Cardiac septum (tissue), 1 donor: ENCODE results near the gene CHL1. TPM values are rescaled to one million over a fixed set of nuclear protein-coding genes. Genes with fewer than 3 reads are reported as not detected.
"Not testable (repeated sequence)": the region's sequence is repeated elsewhere in the genome, so short reads cannot be mapped to it uniquely, and the experiment has no call there.

ENCODE experiments used
- DNase-seq: peaks from one replicate; pipeline ENCODE4 v3.0.0-alpha.2; 2020; ENCODE audit warnings: low spot score
- intact Hi-C: fragments of 100-400 bp; cut with DNase I; formaldehyde crosslinking; loops from one replicate; pipeline ENCODE4 v1.14.0; 2022
- total RNA-seq: library from RNA; stranded (reverse); fragmentation: NEBNext Ultra II Directional; extraction: Animal tissue kit (Norgen Biotek cat#: 25700); gene quantifications from one replicate; pipeline ENCODE4 v1.2.1, GENCODE V29; 2021
- donor health status: DM: no; HTN: no; CAD: no.

Gene CHL1
- total RNA-seq, 1 donor from 2014 or later: 2.5 TPM

- DNase-seq, intact Hi-C loops: not testable (repeated sequence)
Measured at GRCh38 chr3:366253-366652, 169.7 kb downstream of the CHL1 start.

DNA sequence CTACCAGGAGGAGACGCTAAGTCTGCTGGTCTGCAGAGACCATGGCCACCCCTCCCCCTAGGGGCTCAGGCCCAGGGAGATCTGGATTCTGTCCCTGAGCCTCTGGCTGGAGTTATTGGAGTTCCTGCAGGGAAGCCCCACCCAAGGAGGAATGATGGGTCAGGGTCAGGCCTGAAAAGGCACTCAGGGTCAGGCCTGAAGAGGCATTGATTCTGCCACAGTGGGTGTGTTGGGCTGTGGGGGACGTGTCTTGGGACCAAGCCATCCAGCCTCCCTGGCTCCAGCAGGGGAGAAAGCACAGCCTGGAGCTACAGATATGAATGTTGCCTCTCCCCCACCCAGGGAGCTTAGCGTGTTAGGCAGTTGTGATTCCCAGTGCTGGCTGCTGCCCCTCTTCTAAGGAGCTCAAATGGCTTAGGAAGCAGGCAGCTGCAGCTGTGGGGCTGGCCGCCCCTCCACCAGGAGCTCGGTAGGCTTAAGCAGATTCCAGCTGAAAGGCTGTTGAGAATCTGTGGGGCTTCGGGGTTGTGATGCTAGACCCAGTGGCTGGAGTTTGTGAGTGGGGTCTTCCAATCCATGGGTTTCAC lies 176.7 kb downstream of the CHL1 start:
- DNase-seq: no peak
- intact Hi-C loops: no loop called here

DNA sequence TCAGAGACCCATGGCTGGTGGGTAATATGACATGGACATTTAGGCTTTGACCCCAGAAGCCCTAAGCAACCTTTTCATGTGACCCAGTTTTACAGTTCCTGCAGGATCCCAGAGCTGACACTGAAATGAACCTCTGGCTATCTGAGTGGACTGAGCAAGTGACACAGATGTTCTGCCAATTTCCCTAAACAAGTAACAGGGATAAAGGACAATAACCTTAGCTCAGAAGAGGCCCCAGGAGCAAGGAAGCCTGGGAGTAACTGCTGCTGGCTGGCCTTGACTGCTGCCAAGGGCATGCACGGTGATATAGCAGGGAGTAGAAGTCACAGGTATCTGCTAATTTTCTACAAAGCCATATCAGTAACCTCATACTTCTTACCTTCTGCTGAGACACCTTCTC lies 177.9 kb downstream of the CHL1 start:
- intact Hi-C loops: no loop called here
- no peak for DNase-seq

DNA sequence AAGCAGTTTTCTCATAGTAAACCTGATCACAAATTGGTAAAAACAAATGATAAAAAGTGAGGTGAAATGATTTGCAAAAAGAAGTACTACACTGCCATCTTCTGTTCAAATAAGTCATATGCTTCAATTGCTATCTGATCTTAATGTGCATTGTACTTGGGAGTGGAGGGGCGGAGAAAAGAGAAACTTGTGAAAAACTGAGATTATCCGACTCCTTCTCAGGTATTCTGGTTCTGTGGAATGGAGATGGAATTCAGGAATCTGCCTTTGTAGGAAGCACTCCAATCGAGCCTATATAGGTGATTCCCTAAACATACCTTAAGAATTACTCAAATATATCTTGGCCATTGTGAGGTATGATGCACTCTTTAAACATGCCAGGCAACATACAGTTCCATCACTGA lies 180.6 kb downstream of the CHL1 start:
- intact Hi-C loops: no loop called here
- DNase-seq: no peak

DNA sequence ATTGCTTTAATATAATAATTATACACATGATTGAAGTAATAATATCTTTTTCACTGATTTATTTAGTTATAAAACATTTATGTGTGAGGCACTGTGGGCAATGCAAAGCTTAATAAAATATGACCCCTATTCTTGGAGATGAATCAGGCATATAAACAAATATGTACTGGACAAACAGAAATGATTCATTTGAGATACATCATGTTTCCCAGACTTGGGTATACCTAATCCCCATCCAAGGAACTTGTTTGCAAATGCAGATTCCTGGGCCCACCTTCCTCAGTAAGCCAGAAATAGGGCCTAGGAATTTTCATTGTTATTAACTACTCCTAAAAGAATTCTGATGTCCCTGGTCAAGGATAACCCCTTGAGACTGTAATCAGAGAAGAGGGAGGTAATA lies 184.2 kb downstream of the CHL1 start:
- intact Hi-C loops: no loop called here
- DNase-seq: no peak

GRCh38 chr3:385151-385550 lies 188.6 kb downstream of the CHL1 start:
- no peak for DNase-seq
- intact Hi-C loops: no loop called here

- no peak for DNase-seq
- intact Hi-C loops: no loop called here
Measured at GRCh38 chr3:394775-395174, 198.2 kb downstream of the CHL1 start.

GRCh38 chr3:396293-396692 lies 199.7 kb downstream of the CHL1 start:
- intact Hi-C loops: no loop called here
- DNase-seq: no peak

- intact Hi-C loops: no loop called here
- DNase-seq: no peak
Measured at GRCh38 chr3:399647-400046, 203.1 kb downstream of the CHL1 start.

DNA sequence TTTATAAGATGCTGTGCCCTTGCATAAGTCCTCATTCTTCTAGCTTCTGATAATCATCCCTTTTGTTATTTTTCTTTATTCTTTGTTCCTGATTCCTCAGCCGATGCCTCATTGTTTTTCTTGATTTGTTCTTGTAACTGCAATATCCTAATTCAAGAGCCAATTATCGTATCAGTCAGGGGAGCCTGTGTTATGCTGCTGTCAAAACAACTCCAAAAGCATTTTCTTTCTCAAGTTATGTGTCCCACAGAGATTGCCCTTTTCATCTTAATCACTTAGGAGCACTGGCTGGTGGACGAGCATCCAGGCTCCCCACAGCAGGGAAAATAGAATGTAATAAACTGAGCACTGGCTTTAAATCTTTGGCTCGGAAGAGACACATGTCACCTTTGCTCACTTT lies 207.3 kb downstream of the CHL1 start:
- intact Hi-C loops: no loop called here

DNA sequence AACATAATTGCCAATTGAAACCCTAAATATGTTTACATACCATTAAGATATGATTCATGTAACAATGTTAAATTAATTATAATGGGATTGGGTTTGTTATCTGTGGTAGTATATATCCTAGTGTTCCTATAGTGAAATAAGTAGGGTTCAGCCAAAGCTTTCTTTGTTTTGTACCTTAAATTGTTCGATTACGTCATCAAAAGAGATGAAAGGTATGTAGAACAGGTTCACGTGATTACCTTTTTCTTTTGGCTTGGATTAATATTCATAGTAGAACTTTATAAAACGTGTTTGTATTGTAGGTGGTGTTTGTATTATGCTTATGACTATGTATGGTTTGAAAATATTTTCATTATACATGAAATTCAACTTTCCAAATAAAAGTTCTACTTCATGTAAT lies 212.4 kb downstream of the CHL1 start:
- no peak for DNase-seq
- intact Hi-C loops: no loop called here

More for the DNA sequence above, 207.3 kb downstream of the CHL1 start:
- DNase-seq: no peak

DNA sequence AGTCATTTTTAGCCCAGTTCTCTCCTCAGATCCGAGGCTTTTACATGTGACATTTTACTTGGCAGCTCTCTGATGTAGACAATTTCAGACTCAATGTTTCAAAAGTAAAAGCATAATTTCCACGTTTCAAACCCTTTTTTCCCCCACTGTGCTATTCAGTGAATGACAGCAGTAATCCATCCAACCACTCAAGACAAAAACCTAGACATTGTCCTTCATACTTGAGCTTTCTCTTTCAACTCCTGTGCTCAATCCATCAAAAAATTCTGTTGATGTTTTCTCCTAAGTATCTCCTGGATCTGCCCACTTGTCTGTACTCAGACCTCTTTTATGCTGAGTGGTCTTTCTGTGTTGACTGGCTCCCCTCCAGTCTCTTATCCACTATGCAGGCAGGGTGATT lies 214.7 kb downstream of the CHL1 start:
- no peak for DNase-seq
- intact Hi-C loops: no loop called here

GRCh38 chr3:414063-414462 lies 217.5 kb downstream of the CHL1 start:
- no peak for DNase-seq
- intact Hi-C loops: no loop called here

GRCh38 chr3:418239-418929 lies 221.8 kb downstream of the CHL1 start:
- intact Hi-C loops: no loop called here
- no peak for DNase-seq

DNA sequence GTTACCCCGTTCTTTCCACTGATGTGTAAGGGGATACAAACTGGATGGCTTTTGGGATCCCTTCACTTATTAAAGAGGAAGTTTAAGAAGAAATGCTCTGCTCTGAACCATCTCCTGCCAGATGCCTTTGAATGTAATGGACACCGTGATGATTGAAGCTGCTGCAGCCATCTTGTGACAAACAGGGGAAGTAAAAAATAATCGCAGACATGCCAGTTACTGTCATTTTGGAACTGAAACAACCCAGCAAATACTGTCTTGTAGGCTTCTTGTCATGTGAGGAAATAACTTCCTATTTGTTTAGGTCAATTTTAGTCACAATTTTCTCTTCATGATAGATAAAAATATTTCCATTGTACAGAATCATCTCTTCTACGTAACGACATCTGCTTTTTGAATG lies 224.0 kb downstream of the CHL1 start:
- DNase-seq: no peak
- intact Hi-C loops: no loop called here

GRCh38 chr3:425079-425478 lies 228.5 kb downstream of the CHL1 start:
- intact Hi-C loops: no loop called here
- DNase-seq: no peak

DNA sequence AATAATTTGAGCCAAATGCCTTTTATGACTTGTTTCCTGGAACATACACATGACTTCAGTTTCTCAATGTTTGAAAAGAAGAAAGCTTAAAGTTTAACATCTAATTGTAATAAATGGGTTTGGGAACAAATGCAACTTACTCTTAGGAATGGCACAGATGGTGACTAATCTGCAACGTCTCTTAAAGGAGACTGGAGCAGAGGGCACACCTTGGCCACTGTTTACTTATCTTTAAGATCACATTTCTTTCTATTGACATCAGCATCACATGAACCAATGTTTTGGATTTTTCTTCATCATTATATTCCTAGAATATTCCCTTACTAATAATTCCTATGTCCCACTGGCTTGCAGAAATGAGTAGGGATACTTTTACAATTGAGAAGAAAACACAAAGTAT lies 229.5 kb downstream of the CHL1 start:
- intact Hi-C loops: no loop called here
- DNase-seq: no peak

GRCh38 chr3:427128-427527 lies 230.6 kb downstream of the CHL1 start:
- no peak for DNase-seq
- intact Hi-C loops: no loop called here

DNA sequence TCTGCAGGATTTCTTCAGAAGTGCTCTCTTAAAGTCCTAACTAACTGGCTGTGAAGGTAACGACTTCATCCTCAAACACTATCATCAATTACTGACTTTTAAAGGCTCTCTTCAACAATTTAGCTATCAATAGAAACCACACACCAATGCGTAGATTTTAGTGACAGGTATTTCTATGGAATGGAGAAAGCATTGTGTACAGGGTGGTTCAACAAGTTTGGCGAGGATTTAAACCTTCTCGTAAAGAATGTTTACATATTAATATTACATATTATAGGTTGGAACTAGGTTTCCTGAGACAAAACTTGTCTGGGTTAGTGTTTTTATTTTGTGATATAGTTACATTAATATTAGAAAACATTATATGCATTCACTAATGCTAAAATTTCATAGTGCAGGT lies 233.6 kb downstream of the CHL1 start:
- intact Hi-C loops: no loop called here
- DNase-seq: no peak

GRCh38 chr3:435161-435560 lies 238.6 kb downstream of the CHL1 start:
- DNase-seq: no peak
- intact Hi-C loops: no loop called here

- intact Hi-C loops: no loop called here
- no peak for DNase-seq
Measured at GRCh38 chr3:436053-436452, 239.5 kb downstream of the CHL1 start.

DNA sequence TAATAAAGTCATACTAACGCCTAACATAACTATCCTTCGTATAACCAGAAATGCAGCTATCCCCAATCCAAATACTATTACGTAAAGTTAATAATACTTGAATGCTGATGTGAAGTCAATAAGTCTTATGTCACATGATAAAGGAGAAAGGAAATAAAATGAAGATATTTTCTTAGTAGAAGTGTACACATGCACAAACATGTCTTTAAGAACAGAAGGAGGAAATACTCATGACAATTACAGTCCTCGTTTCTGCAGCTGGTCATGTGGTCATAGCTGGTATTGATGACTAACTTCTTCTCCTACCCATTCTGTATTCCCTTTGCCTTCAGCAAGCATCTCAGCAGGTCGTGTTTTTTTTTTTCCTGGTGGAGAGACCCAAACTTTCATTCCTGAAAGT lies 244.3 kb downstream of the CHL1 start:
- intact Hi-C loops: no loop called here
- no peak for DNase-seq
